Stimulated activated CD4-positive, alpha-beta T cell treated with anti-CD3 and anti-CD28 coated beads, Interleukin-2, amount 100 ng/mL, for 24 hours (primary cell): Measurements from ENCODE around the gene HIP1.
"Not testable (repeated sequence)": the region's sequence is repeated elsewhere in the genome, so short reads cannot be mapped to it uniquely, and the experiment has no call there.

ENCODE experiments used
- DNase-seq, 2 donors: peaks; one replicate each; pipeline ENCODE4 v3.0.0-alpha.2; 2020

The HIP1 gene

GRCh38 chr7:75639071-75639885, 99.5 kb downstream of the HIP1 start:
- DNase-seq: peak; percentile 35 to 43

- peak in 1 of 2 donors; percentile 13 for DNase-seq
Measured at GRCh38 chr7:75638594-75639070, 100.1 kb downstream of the HIP1 start.

GRCh38 chr7:75637854-75638593, 100.7 kb downstream of the HIP1 start:
- no peak for DNase-seq

- no peak for DNase-seq
Measured at GRCh38 chr7:75635036-75635435, 103.7 kb downstream of the HIP1 start.

GRCh38 chr7:75632587-75632986, 106.2 kb downstream of the HIP1 start:
- not testable (repeated sequence) for DNase-seq

- DNase-seq: no peak
Measured at GRCh38 chr7:75631711-75632110, 107.0 kb downstream of the HIP1 start.

GRCh38 chr7:75630549-75630948, 108.2 kb downstream of the HIP1 start:
- DNase-seq: no peak

- no peak for DNase-seq
Measured at GRCh38 chr7:75629044-75629443, 109.7 kb downstream of the HIP1 start.

- DNase-seq: no peak
Measured at GRCh38 chr7:75628055-75628454, 110.7 kb downstream of the HIP1 start.

GRCh38 chr7:75626954-75627353, 111.8 kb downstream of the HIP1 start:
- DNase-seq: no peak

- DNase-seq: no peak
Measured at GRCh38 chr7:75625868-75626267, 112.9 kb downstream of the HIP1 start.

GRCh38 chr7:75624134-75624832, 114.5 kb downstream of the HIP1 start:
- no peak for DNase-seq

GRCh38 chr7:75623390-75624133, 115.2 kb downstream of the HIP1 start:
- no peak for DNase-seq

GRCh38 chr7:75621124-75621523, 117.6 kb downstream of the HIP1 start:
- no peak for DNase-seq

GRCh38 chr7:75619636-75620035, 119.1 kb downstream of the HIP1 start:
- no peak for DNase-seq

GRCh38 chr7:75617634-75618234, 121.0 kb downstream of the HIP1 start:
- DNase-seq: peak; percentile 43 to 47

- DNase-seq: no peak
Measured at GRCh38 chr7:75616421-75617167, 122.1 kb downstream of the HIP1 start.

- no peak for DNase-seq
Measured at GRCh38 chr7:75614401-75614800, 124.3 kb downstream of the HIP1 start.

GRCh38 chr7:75613351-75613750, 125.4 kb downstream of the HIP1 start:
- DNase-seq: no peak

- no peak for DNase-seq
Measured at GRCh38 chr7:75611557-75612178, 127.1 kb downstream of the HIP1 start.

GRCh38 chr7:75609416-75609815, 129.3 kb downstream of the HIP1 start:
- DNase-seq: not testable (repeated sequence)
